G401.6 (cell line): Measurements from ENCODE around the gene CDKN2AIP.
"Not testable (repeated sequence)": the region's sequence is repeated elsewhere in the genome, so short reads cannot be mapped to it uniquely, and the experiment has no call there.

Experiments
- FAIRE-seq: peaks from 2 replicates; lab custom pipeline; 2012; peaks lifted over from hg19 to GRCh38; lab: Jason Lieb, UNC

CDKN2AIP gene

GRCh38 chr4:183413234-183414200 lies 30.9 kb upstream of the CDKN2AIP start:
- no peak for FAIRE-seq

- no peak for FAIRE-seq
Observed at GRCh38 chr4:183416879-183417755, 27.3 kb upstream of the CDKN2AIP start.

- no peak for FAIRE-seq
Observed at GRCh38 chr4:183422962-183423631, 21.3 kb upstream of the CDKN2AIP start.

- no peak for FAIRE-seq
Observed at GRCh38 chr4:183424109-183424744, 20.2 kb upstream of the CDKN2AIP start.

- no peak for FAIRE-seq
Observed at GRCh38 chr4:183426507-183426906, 17.9 kb upstream of the CDKN2AIP start.

GRCh38 chr4:183429489-183429888 lies 14.9 kb upstream of the CDKN2AIP start:
- no peak for FAIRE-seq

GRCh38 chr4:183430317-183430993 lies 14.0 kb upstream of the CDKN2AIP start:
- FAIRE-seq, result no peak

GRCh38 chr4:183430994-183431347 lies 13.5 kb upstream of the CDKN2AIP start:
- FAIRE-seq, result no peak

- FAIRE-seq, result no peak
Observed at GRCh38 chr4:183431614-183432013, 12.8 kb upstream of the CDKN2AIP start.

GRCh38 chr4:183433183-183433582 lies 11.3 kb upstream of the CDKN2AIP start:
- not testable (repeated sequence) for FAIRE-seq

GRCh38 chr4:183434264-183434663 lies 10.2 kb upstream of the CDKN2AIP start:
- FAIRE-seq, result no peak

GRCh38 chr4:183434666-183435190 lies 9.7 kb upstream of the CDKN2AIP start:
- FAIRE-seq, result no peak

GRCh38 chr4:183435803-183436202 lies 8.6 kb upstream of the CDKN2AIP start:
- FAIRE-seq, result no peak

GRCh38 chr4:183436417-183436816 lies 8.0 kb upstream of the CDKN2AIP start:
- no peak for FAIRE-seq

- no peak for FAIRE-seq
Observed at GRCh38 chr4:183437452-183437851, 7.0 kb upstream of the CDKN2AIP start.

GRCh38 chr4:183438458-183439113 lies 5.8 kb upstream of the CDKN2AIP start:
- FAIRE-seq, result no peak

- FAIRE-seq, result no peak
Observed at GRCh38 chr4:183441276-183441675, 3.2 kb upstream of the CDKN2AIP start.

- no peak for FAIRE-seq
Observed at GRCh38 chr4:183443655-183444213, 702 bp upstream of the CDKN2AIP start.

GRCh38 chr4:183445097-183445428 lies 627 bp downstream of the CDKN2AIP start:
- FAIRE-seq, result no peak

- FAIRE-seq, result peak; percentile 3
Observed at GRCh38 chr4:183447646-183448045, 3.2 kb downstream of the CDKN2AIP start.
